ENCODE measurements around the gene FGB.
"Not testable (repeated sequence)": the region's sequence is repeated elsewhere in the genome, so short reads cannot be mapped to it uniquely, and the experiment has no call there.

Gene FGB

GRCh38 chr4:154566639-154567204 is 3.9 kb downstream of the FGB start:
- no peak for DNase-seq

GRCh38 chr4:154569028-154569427 is 6.2 kb downstream of the FGB start:
- DNase-seq, result no peak

DNA sequence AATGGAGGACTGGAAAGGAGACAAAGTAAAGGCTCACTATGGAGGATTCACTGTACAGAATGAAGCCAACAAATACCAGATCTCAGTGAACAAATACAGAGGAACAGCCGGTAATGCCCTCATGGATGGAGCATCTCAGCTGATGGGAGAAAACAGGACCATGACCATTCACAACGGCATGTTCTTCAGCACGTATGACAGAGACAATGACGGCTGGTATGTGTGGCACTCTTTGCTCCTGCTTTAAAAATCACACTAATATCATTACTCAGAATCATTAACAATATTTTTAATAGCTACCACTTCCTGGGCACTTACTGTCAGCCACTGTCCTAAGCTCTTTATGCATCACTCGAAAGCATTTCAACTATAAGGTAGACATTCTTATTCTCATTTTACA is 6.8 kb downstream of the FGB start:
- DNase-seq, result no peak

DNA sequence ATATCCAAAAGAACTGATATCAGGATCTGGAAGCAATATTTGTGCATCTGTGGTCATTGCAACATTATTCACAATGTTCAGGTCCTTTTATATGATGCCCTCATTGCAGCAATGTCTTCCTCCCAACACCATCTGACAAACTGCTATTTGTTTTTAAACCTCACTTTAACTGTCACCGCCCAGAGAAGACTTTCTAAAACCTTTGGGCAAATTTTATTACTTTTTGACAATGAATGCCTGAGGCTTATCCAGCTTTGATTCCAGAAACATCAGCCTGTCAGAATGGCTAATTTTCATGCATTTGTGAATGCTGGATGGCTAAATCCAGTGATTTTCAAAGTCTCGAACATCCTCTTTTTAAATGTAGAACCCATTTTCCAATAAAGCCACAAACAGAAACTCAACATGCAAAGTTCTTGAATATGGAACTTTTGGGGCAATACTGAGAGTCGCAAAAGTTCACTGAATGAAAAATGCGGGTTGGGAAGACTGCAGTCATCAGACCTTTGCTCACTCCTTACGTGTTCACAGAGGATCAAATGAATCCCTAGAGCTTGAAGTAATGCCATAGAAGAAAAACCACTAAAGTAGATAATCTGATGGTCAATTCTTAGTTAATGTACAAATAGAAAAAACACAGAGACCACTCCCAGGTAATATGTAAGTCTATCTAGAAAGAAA is 10.5 kb downstream of the FGB start:
- no peak for DNase-seq

DNA sequence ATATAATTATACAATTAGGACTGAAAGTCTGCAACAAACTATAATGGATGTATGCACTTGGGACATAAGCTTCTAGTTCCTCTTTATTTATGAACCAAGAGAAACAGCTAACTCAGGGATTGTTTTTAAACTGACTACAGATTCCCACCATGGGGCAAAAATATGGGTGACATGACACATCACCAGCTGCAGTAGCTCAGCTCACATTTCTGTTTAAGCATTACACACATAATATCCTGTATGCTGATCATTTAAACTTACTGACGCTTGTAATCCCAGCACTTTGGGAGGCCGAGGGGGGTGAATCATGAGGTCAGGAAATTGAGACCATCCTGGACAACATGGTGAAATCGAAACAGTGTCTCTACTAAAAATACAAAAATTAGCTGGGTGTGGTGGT is 11.5 kb downstream of the FGB start:
- DNase-seq, result no peak

GRCh38 chr4:154577324-154577723 is 14.5 kb downstream of the FGB start:
- DNase-seq, result no peak

DNA sequence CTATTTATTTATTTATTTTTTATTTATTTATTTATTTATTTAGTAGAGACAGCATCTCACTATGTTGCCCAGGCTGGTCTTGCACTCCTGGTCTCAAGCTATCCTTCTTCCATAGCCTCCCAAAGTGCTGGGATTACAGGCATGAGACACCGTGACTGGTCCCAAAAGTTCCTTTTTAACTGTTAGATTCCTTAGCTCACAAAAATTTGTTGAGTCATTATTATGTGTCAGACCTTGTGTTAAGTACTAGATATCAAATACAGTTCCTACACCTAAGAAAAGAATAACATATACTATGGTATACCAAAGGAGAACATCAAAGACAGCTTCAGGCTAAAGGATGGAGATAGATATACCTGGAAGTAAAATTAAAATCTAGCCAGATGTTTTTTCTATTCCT is 16.1 kb downstream of the FGB start:
- DNase-seq, result no peak

GRCh38 chr4:154579927-154580326 is 17.1 kb downstream of the FGB start:
- DNase-seq, result no peak

DNA sequence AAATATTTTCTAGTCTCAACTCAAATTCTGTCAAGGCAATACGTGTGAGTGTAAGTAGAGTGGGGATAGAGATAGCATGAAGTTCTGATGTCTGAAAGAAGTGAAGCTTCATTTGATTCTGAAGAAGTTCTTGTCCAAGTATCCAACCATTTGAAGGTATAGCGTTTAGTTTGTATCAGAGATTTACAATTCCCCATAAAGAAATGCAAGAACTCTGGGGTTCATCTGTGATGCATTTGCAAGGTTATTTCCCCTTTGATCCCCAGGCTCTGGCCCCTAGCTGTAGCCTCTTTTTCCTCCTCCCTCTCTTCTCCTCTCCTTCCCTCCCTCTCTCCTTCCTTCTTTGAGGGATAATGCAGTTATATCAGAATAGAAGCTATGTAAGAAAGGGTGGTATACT is 19.9 kb downstream of the FGB start:
- DNase-seq, result no peak

DNA sequence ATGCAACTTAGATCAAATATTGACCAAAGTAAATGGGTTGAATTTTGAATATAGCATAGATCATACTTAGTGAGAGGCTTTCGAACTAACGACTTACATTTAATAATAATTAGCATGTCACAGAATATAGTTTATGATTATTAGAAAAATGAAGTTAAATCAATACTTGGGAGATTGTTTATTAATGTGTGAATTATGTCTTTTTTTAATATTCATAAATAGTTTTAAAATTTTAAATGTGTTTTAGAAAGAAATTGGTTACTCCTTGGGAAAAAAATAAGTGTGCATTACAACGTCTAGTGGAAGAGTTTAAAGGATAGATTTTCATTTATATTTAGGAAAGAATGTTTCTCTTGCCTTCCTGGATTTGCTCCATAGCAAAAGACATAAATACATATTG is 20.4 kb downstream of the FGB start:
- no peak for DNase-seq

DNA sequence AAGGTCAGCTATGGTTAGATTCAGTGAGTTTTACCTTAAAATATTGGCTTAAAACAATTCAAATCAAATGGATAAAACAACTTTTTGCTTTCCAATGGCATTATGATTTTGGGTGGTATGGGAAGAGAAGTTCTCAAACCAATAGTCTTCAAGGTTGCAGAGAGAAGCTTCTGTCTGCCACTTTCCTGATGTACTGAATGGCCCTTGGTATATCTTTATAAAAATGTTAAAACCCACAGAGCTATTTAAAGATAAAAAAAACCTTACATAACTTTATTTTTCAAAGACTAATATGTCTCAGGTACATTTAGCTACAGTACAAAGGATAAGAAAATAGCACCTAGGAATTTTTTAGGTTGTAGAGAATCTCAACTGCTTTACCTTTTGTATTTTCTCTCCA is 20.9 kb downstream of the FGB start:
- DNase-seq, result no peak

GRCh38 chr4:154584259-154584658 is 21.4 kb downstream of the FGB start:
- no peak for DNase-seq

GRCh38 chr4:154585369-154586018 is 22.7 kb downstream of the FGB start:
- DNase-seq, result no peak

GRCh38 chr4:154586296-154587033 is 23.7 kb downstream of the FGB start:
- DNase-seq, result no peak

DNA sequence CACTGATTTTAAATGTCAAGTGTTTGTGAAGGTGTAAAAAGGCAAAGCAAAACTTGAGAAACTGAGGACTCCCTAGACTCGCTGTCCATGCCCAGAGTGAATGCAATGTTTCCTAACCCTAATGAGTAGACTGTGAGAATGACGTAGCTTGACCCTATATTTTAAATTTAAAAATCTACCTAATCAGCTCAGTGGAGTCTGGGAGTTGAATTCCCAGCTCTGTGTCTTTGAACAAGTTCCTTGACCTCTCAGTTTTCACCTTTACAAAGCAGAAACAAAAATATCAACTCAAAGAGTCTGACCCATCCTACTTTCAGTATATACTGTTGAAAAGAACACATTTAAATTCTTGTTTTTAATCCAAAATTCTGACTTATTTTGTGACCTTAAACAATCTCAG is 25.4 kb downstream of the FGB start:
- no peak for DNase-seq

DNA sequence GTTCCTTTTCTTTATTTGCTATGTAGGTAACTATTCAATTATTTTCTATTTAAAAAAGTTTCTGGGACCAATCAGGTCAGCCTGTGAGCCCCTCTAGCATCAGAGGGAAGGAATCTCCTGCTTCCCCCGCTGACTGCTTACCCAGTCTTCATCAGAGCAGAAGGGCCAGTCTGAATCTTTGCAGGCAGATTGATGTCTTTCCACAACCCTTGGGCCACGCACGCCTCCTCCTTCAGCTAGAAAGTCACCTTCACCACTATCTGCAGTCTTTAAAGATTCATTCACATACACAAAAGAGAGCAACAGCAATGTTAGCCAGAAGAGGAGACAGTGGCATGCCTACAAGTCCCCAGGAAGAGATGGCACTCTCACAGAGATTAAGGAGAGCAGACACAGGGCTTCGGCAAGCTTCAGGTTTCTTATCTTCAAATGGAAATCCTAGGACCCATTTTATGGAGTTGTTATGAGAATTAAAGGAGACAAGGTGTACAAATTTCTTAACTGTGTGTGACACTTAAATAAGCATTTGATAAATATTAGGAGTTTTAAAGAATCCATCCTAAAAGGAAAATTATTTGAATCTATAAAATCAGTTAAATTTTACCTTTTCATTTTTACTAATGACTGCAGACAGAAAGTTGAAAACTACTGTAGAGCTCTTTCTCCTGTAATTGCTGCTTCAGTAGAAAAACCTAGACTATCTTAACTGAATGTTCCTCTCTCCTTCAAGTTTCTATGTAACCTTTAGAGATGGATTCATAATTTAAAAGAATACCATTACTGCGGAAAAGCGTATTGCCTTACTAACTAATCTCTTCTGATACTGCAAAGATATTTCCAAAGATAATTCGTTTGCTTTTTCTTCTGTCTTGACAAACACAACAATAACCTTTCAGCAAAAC is 26.7 kb downstream of the FGB start:
- DNase-seq, result no peak

GRCh38 chr4:154590329-154591006 is 27.7 kb downstream of the FGB start, which contains the start of gene FGA:
Gene FGA (minus strand): TSS chr4:154590742. CDS start chr4:154590687, 55 bp downstream.
- no peak for DNase-seq

- DNase-seq, result no peak
Measured at GRCh38 chr4:154591890-154592289, 29.1 kb downstream of the FGB start.

- no peak for DNase-seq
Measured at GRCh38 chr4:154593868-154594267, 31.1 kb downstream of the FGB start.

DNA sequence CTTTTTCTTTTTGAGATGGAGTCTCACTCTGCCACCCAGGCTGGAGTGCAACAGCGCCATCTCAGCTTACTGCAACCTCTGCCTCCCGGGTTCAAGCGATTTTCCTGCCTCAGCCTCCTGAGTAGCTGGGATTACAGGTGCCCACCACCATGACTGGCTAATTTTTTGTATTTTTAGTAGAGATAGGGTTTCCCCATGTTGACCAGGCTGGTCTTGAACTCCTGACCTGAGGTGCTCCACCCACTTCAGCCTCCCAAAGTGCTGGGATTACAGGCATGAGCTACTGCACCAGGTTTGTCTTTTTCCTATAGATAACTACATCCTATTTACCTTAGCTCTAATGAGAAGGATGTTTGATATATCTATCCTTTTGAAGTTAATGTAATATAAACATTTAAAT is 31.5 kb downstream of the FGB start:
- not testable (repeated sequence) for DNase-seq

GRCh38 chr4:154595807-154596206 is 33.0 kb downstream of the FGB start:
- DNase-seq, result no peak

DNA sequence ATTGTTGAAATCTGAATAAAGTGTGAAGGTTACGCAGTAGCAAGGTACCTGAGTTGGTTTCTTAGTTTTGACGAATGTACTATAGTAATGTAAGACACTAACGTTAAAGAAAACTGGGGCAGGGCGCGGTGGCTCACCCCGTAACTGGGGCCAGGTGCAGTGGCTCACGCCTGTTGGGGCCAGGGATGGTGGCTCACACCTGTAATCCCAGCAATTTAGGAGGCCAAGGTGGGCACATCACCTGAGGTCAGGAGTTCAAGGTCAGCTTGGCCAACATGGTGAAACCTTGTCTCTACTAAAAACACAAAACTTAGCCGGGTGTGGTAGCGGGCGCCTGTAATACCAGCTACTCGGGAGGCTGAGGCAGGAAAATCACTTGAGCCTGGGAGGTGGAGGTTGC is 34.5 kb downstream of the FGB start:
- not testable (repeated sequence) for DNase-seq
